ELF-1 (cell line): ENCODE data around the gene RAD51B.

Experiments
- DNase-seq: peaks from one replicate; pipeline ENCODE4 v3.0.0-alpha.2; 2016; ENCODE audit warnings: low read depth, low spot score

RAD51B gene

GRCh38 chr14:68770051-68770450, 950.5 kb downstream of the RAD51B start:
- DNase-seq = no peak

- no peak for DNase-seq
Measured at GRCh38 chr14:68770553-68771286, 951.1 kb downstream of the RAD51B start.

- DNase-seq = no peak
Measured at GRCh38 chr14:68771631-68772030, 952.1 kb downstream of the RAD51B start.

- DNase-seq = no peak
Measured at GRCh38 chr14:68772761-68773381, 953.3 kb downstream of the RAD51B start.

GRCh38 chr14:68774771-68775613, 955.4 kb downstream of the RAD51B start:
- no peak for DNase-seq

GRCh38 chr14:68775614-68776126, 956.1 kb downstream of the RAD51B start:
- no peak for DNase-seq

- DNase-seq = no peak
Measured at GRCh38 chr14:68777644-68778043, 958.1 kb downstream of the RAD51B start.
